Measurements from ENCODE around the gene CDK5RAP2.

- TF ChIP-seq POLR2A (IDR thresholded peaks at IDR 0.05), result no peak
- no peak for TF ChIP-seq CTCF (IDR thresholded peaks at IDR 0.05)
Measured at GRCh38 chr9:120526534-120526933, 53.4 kb downstream of the CDK5RAP2 start.
